HEK293 (cell line): Measurements from ENCODE around the gene CHN2.

Source experiments
- CTCF ChIA-PET: fragments of 350-600 bp; formaldehyde crosslinking; extraction: SDS; loops from one replicate; lab custom pipeline; 2021; ENCODE audit warnings: antibody characterized with exemption; lab: Yijun Ruan, JAX
- POLR2A ChIA-PET: fragments of 300-600 bp; formaldehyde crosslinking; extraction: SDS; loops from one replicate; lab custom pipeline; 2020; ENCODE audit warnings: antibody characterized with exemption, inconsistent platforms; lab: Yijun Ruan, JAX
- H3K27ac ChIP-seq: fragments of 200-500 bp; sonication (Bioruptor generic); 2 replicates; pipeline ENCODE4 v1.5.1; 2014; ENCODE audit warnings: low read depth, low read length, control low read depth, inconsistent platforms; ENCODE audit errors: extremely low read depth
- H3K36me3 ChIP-seq, 2 experiments: fragments of 200-500 bp in 1 of 2; sonication (Bioruptor generic) in 1 of 2; 1 replicate in 1 of 2; 2 replicates in 1 of 2; pipeline ENCODE4 v1.5.1; 2014 to 2017; ENCODE audit warnings: inconsistent platforms in 2 of 2, low read length in 2 of 2; ENCODE audit not compliant: control insufficient read depth in 2 of 2, insufficient read depth in 1 of 2
- H3K4me1 ChIP-seq: fragments of 200-500 bp; sonication (Bioruptor generic); 2 replicates; pipeline ENCODE4 v1.5.1; 2014; ENCODE audit warnings: mild to moderate bottlenecking, low read length, inconsistent platforms; ENCODE audit not compliant: control insufficient read depth, insufficient read depth
- H3K4me3 ChIP-seq: 2 replicates; pipeline ENCODE4 v1.5.1; 2011; ENCODE audit warnings: low read depth, mild to moderate bottlenecking, control low read depth, low read length, moderate library complexity
- H3K9me3 ChIP-seq: fragments of 200-500 bp; sonication (Bioruptor generic); 2 replicates; pipeline ENCODE4 v1.5.1; 2014; ENCODE audit warnings: low read depth, low read length, inconsistent platforms; ENCODE audit not compliant: control insufficient read depth, insufficient read depth
- HOXC10 ChIP-seq: sonication (generic); formaldehyde crosslinking; IDR thresholded peaks from 2 replicates; pipeline ENCODE4 v1.8.1; 2023; ENCODE audit warnings: mild to moderate bottlenecking, missing genetic modification reagents
- KLF10 ChIP-seq: fragments of 450-650 bp; IDR thresholded peaks from 2 replicates; pipeline ENCODE4 v1.5.1; 2018; ENCODE audit warnings: missing biosample characterization, mild to moderate bottlenecking, missing genetic modification characterization
- OVOL3 ChIP-seq: fragments of 450-650 bp; formaldehyde crosslinking; IDR thresholded peaks from 2 replicates; pipeline ENCODE4 v1.5.1; 2016; ENCODE audit warnings: missing biosample characterization, missing genetic modification characterization
- ZNF10 ChIP-seq: fragments of 450-650 bp; formaldehyde crosslinking; IDR thresholded peaks from 2 replicates; pipeline ENCODE4 v1.5.1; 2017; ENCODE audit warnings: missing biosample characterization, missing genetic modification characterization
- ZNF169 ChIP-seq: fragments of 450-650 bp; formaldehyde crosslinking; IDR thresholded peaks from 2 replicates; pipeline ENCODE4 v1.5.1; 2016; ENCODE audit warnings: missing biosample characterization, missing genetic modification characterization
- ZNF341 ChIP-seq: fragments of 450-650 bp; formaldehyde crosslinking; IDR thresholded peaks from 2 replicates; pipeline ENCODE4; 2016; ENCODE audit warnings: low read depth, missing biosample characterization, missing genetic modification characterization
- ZNF518A ChIP-seq: fragments of 450-650 bp; formaldehyde crosslinking; conservative IDR thresholded peaks from 2 replicates; pipeline ENCODE4 v1.5.1; 2016; ENCODE audit warnings: low read depth, missing biosample characterization, missing genetic modification characterization
- ZXDB ChIP-seq: fragments of 450-650 bp; formaldehyde crosslinking; IDR thresholded peaks from 2 replicates; pipeline ENCODE4 v1.5.1; 2016; ENCODE audit warnings: missing biosample characterization, missing genetic modification characterization
- TF ChIP-seq, protein P1 (sequence below): fragments of 450-650 bp; formaldehyde crosslinking; IDR thresholded peaks from 2 replicates; pipeline ENCODE4; 2016; ENCODE audit warnings: missing biosample characterization, missing genetic modification characterization
- TF ChIP-seq, protein P2 (sequence below): fragments of 450-650 bp; formaldehyde crosslinking; IDR thresholded peaks from 2 replicates; pipeline ENCODE4 v1.5.1; 2016; ENCODE audit warnings: missing biosample characterization, missing genetic modification characterization
- TF ChIP-seq, protein P3 (sequence below): fragments of 450-650 bp; formaldehyde crosslinking; IDR thresholded peaks from 2 replicates; pipeline ENCODE4 v1.5.1; 2017; ENCODE audit warnings: missing biosample characterization, mild to moderate bottlenecking, missing genetic modification characterization, moderate library complexity
- TF ChIP-seq, protein P4 (sequence below): fragments of 450-650 bp; formaldehyde crosslinking; IDR thresholded peaks from 2 replicates; pipeline ENCODE4 v1.5.1; 2016; ENCODE audit warnings: missing biosample characterization, missing genetic modification characterization

CHN2 gene

DNA sequence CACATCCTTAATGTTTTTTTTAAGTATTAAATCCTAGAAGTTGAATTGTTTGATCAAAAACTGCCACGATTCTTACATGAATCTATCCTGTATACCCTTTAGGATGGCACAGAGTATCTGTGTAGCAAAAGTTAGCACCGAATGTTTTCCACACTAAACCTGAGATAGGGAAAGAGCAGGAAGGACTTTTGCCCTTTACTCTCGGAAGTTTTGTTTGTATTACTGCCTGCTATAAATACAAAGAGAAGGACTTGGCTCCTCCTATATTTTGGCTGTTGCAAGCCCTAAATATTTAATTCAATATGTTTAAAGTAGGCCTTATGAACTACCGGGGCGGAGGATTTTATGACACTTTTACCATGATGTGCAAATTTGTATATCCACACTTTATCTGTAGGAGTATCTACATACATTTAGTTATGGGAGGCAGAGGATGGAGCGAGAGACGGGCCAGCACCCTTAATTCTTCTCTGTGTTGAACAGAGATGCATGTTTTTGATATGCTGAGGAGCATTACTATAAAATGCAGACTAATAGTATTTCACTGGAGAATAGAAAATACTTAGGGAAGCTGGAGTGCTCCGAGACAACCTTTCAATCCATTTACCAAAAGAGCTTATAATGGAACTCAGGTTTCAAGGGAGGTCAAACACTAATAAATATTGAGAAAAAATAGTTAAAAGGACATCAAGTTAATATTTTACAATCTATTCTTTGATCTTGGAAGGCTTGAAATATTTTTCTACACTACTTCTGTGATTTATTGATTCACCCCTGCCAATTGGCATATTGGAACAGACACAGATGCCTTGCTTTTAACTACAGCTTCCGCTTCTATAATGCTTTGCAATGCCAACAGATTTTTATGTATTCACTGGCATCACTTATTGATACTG lies 97.4 kb downstream of the CHN2 start:
- TF ChIP-seq ZNF341 = no peak
- no peak for TF ChIP-seq ZNF10
- TF ChIP-seq, protein P1, sequence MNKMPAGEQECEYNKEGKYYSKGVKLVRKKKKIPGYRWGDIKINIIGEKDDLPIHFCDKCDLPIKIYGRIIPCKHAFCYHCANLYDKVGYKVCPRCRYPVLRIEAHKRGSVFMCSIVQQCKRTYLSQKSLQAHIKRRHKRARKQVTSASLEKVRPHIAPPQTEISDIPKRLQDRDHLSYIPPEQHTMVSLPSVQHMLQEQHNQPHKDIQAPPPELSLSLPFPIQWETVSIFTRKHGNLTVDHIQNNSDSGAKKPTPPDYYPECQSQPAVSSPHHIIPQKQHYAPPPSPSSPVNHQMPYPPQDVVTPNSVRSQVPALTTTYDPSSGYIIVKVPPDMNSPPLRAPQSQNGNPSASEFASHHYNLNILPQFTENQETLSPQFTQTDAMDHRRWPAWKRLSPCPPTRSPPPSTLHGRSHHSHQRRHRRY (tag by site-specific recombination) = no peak
- TF ChIP-seq, protein P2, sequence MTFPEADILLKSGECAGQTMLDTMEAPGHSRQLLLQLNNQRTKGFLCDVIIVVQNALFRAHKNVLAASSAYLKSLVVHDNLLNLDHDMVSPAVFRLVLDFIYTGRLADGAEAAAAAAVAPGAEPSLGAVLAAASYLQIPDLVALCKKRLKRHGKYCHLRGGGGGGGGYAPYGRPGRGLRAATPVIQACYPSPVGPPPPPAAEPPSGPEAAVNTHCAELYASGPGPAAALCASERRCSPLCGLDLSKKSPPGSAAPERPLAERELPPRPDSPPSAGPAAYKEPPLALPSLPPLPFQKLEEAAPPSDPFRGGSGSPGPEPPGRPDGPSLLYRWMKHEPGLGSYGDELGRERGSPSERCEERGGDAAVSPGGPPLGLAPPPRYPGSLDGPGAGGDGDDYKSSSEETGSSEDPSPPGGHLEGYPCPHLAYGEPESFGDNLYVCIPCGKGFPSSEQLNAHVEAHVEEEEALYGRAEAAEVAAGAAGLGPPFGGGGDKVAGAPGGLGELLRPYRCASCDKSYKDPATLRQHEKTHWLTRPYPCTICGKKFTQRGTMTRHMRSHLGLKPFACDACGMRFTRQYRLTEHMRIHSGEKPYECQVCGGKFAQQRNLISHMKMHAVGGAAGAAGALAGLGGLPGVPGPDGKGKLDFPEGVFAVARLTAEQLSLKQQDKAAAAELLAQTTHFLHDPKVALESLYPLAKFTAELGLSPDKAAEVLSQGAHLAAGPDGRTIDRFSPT = no peak
- TF ChIP-seq, protein P3, sequence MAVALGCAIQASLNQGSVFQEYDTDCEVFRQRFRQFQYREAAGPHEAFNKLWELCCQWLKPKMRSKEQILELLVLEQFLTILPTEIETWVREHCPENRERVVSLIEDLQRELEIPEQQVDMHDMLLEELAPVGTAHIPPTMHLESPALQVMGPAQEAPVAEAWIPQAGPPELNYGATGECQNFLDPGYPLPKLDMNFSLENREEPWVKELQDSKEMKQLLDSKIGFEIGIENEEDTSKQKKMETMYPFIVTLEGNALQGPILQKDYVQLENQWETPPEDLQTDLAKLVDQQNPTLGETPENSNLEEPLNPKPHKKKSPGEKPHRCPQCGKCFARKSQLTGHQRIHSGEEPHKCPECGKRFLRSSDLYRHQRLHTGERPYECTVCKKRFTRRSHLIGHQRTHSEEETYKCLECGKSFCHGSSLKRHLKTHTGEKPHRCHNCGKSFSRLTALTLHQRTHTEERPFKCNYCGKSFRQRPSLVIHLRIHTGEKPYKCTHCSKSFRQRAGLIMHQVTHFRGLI (tag by site-specific recombination) = no peak
- TF ChIP-seq OVOL3 = no peak
- no peak for TF ChIP-seq ZNF518A (tag by site-specific recombination)
- TF ChIP-seq HOXC10 = no peak
- no peak for TF ChIP-seq ZXDB (tag by site-specific recombination)
- no peak for TF ChIP-seq KLF10 (tag by site-specific recombination)
- TF ChIP-seq ZNF169 = no peak
- TF ChIP-seq, protein P4, sequence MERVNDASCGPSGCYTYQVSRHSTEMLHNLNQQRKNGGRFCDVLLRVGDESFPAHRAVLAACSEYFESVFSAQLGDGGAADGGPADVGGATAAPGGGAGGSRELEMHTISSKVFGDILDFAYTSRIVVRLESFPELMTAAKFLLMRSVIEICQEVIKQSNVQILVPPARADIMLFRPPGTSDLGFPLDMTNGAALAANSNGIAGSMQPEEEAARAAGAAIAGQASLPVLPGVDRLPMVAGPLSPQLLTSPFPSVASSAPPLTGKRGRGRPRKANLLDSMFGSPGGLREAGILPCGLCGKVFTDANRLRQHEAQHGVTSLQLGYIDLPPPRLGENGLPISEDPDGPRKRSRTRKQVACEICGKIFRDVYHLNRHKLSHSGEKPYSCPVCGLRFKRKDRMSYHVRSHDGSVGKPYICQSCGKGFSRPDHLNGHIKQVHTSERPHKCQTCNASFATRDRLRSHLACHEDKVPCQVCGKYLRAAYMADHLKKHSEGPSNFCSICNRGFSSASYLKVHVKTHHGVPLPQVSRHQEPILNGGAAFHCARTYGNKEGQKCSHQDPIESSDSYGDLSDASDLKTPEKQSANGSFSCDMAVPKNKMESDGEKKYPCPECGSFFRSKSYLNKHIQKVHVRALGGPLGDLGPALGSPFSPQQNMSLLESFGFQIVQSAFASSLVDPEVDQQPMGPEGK (tag by site-specific recombination) = no peak
- TF ChIP-seq, all 188 proteins: peak for 0

More for the DNA sequence above, 97.4 kb downstream of the CHN2 start:
- H3K36me3 ChIP-seq = no peaks in the 10 kb centered on the region
- ChIA-PET POLR2A (no interaction called here), CTCF (no interaction called here)
- H3K4me1 ChIP-seq = no peaks in the 10 kb centered on the region
- H3K4me3 ChIP-seq = no peak overlapping the region
- H3K27ac ChIP-seq = no peak overlapping the region
- no peaks in the 10 kb centered on the region for H3K9me3 ChIP-seq
